ENCODE measurements around the gene GBX1. TPM values are rescaled to one million over a fixed set of nuclear protein-coding genes. Genes with fewer than 3 reads are reported as not detected.

GBX1 gene
- polyA plus RNA-seq, 4 donors = 0.13 to 0.24 (median 0.22) TPM; not detected in 1

GRCh38 chr7:151117565-151117964 lies 49.9 kb downstream of the GBX1 start:
- DNase-seq (ENCODE audit: low read depth in 4 of 4, low spot score in 3 of 4) = no peak

DNA sequence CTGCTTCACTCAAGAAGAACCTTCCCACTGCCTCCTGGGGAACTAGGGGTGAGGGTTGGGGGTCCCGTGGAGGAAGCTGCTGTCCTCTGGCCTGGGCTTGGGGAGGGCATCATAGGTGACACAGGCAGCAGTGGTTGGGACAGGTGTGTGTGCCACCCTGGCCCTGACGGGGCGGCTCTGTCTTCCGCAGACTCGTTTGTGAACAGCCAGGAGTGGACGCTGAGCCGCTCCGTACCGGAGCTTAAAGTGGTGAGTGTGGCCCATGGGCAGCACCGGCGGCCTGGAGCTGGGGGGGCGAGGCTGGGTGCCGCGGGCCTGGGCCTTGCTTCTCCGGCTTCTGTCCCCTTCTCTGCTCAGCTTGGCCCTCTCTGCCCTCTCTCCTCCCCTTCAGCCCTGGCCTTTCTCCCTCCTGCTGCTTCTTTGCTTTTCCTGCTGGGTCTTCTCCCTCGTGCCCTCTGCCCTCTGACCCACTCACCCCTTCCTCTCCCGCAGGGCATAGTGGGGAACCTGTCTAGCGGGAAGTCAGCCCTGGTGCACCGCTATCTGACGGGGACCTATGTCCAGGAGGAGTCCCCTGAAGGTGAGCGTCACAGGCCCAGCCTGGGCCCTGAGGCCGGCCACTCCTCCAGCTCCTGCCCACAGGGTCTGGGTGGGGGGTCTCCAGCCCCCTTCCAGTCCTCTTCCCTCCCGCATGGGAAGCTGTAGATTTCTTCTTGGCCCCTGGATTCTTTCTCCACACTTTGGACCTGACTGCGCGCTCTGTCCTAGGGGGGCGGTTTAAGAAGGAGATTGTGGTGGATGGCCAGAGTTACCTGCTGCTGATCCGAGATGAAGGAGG lies 50.7 kb downstream of the GBX1 start:
- no peak for DNase-seq (ENCODE audit: low read depth in 4 of 4, low spot score in 3 of 4)

DNA sequence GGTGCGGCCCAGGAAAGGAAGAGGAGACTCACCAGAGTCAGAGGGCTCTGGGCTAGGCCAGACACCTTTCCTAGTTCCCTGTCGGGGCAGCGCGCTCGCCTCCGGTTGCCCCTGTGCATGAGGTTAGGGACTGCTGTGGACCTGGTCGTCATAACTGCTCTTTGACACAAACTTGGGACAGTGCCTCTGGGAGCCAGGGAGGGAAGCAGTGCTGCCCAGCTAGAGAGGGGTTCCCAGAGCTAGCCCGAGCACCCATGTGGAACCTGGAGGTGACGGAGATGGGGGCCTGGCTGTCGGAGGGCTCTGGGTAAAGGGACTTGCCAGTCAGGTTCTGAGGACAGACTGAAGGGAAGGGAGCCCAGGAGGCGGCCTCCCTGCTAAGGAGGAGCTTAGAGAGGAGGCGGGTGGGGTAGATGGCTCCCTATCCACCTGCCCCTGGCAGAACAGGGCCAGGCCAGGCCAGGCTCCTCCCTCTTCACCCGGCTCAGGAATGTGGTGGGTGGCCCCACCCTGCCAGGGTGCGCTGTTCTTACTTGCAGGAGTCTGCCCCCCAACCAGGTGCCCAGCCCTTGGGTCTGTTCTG lies 51.6 kb downstream of the GBX1 start:
- no peak for DNase-seq (ENCODE audit: low read depth in 4 of 4, low spot score in 3 of 4)

DNA sequence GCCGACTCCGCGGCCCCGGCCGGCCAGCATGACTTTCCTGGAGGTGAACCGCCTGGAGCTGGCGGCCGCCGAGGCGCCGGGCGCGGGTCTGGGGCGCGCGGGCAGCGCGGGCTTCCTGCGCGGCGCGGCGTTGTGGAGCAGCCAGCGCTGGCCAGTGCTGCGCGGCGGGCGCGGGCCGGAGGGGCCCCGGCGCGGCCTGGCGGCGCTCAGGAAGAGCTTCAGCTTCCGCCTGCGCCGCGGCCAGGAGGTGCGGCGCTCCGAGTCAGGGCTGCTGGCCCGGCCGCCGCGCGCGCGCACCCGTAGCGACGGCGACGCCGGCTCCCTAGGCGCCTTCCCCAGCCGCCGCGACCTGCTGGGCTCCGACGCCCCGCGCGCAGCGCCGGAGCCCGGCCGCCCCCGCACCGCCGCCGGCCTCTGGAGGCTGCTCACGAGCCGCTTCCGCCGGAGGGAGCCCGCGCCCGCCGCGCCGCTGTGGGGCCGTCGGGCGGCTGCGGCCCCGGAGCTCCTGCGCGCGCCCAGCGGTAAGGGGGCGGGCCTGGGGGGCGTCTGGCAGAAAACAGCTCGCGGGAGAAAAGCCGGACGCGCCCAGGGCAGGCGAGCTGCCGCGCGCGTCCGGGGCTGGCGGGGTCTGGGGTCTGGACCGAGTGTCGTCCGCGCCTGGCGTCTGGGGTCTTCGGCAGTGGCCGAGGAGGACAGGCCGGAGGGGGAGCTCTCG lies 52.2 kb downstream of the GBX1 start:
- no peak for DNase-seq (ENCODE audit: low read depth in 4 of 4, low spot score in 3 of 4)

- DNase-seq (ENCODE audit: low read depth in 4 of 4, low spot score in 3 of 4) = no peak
Measured at GRCh38 chr7:151114151-151115090, 53.1 kb downstream of the GBX1 start.

- no peak for DNase-seq (ENCODE audit: low read depth in 4 of 4, low spot score in 3 of 4)
Measured at GRCh38 chr7:151113344-151114150, 53.9 kb downstream of the GBX1 start.

DNA sequence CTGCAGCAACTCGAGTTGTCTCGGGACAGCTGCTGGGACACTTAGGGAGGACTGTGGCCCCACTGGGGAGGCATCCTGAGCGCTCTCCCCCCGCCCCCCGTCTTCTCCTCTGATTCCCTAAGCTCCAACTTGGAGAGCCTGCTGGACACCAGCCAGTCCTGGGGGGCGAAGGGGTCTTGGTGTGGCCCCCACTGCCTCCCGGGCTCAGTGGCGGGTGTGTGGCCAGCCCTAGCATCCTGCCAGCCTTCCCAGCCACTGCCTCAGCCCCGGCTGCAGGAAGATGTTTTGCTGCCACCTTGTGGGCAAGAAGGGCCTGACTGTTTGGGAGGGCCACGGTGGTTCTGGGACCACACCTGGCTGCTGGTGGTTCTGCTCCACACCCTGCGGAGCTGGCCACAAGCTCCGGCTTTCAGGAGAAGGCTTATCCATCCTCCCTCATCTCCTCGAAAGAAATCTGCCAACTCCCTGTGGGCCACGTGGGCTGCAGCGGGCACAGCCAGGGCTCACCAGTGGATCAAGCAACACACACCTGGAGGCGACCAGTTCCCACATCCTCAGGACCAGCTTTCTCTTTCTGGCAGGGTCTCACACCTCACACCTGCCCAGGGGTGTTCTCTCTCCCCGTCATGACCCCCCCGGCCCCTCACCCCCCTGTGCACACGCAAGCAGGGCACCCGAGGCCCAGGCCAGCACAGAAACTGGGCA lies 56.4 kb downstream of the GBX1 start:
- DNase-seq (ENCODE audit: low read depth in 4 of 4, low spot score in 3 of 4) = no peak

DNA sequence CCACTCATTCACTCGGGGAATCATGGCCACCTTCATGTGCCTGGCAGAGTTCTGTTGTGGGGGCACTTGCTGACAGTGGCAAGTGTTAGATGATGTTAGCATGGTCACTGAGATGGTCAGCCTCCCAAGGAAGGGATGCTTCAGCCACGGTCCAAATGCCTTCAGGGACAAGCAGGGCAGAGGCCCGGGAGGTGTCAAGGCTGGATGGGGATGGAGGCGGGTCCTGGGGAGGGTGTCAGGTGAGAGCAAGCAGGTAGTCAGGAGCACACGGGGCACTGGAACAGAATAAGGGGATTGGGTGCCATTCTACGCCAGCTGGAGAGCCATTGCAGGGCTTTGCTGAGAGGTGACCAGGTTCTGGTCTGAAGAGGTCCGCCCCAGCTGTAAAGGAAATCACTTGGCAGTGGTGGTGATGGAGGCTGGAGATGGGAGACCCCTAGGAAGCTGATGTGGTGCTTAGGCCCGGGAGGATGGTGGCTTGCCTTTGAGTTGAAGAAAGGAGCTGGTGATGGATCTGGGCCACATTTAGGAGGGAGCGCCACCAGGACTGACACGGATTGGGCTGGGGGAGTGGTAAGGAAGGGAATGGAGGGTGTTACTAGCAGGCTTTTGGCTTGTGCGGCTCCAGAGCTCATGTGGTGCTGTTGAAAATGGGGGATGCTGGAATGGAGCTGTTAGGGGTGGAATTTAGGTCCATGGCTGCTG lies 57.1 kb downstream of the GBX1 start:
- DNase-seq (ENCODE audit: low read depth in 4 of 4, low spot score in 3 of 4) = no peak

GRCh38 chr7:151109094-151110048 lies 58.1 kb downstream of the GBX1 start:
- no peak for DNase-seq (ENCODE audit: low read depth in 4 of 4, low spot score in 3 of 4)

DNA sequence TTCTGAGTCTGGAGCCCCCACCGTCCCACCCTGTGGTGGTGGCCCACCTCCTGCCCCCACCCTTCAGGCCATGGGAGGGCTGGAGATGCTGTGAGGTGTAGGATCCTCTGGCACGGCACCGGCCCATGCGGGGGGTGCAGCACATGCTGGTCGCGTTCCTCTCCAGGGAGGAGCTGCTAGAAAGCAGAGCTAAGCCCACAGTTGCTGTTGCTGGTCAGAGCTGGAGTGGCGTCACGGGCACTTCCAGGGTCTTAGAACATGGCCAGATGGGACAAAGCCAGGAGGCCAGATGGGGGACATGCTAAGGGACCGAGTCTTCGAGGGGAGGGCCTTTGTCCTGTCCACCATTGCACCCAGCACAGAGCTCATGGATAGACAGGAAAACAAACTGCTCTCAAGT lies 59.6 kb downstream of the GBX1 start:
- DNase-seq (ENCODE audit: low read depth in 4 of 4, low spot score in 3 of 4) = no peak

DNA sequence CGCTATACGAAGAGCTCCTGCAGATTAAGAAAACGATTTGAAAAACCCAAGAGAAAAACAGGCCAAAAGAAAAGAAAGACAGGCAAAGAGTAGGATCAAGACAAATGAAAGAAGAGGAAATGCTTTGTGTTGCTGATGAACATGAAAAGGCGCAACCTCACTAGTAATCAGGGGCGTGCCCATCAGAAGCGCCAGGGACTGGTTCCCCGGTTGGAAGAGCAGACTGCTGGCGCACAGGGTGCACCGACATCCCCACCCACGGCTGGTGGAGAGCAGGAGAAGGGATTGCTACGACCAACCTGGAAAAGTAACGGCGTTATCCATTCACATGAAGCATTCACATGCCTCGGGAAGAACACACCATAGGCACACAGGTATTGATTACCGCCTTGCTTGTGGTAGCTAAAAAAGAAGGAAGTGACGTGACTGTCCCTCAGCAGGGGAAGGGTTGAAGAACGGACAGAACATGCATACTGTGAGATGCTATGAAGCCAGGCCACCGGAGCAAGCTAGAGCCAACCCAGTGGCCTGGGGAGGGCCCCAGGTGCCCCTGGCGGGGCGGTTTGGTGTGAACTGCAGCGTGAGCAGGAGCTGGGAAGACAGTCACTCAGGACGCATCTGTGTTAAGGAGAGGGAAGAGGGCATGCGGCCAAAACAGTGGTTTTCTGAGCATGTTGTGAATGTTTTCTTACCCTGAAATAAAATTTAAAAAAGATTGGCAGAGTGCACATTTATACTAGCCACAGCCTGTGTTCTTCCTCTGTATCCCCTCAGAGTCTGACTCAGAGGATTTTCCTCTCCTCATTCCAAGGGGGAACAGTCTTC lies 62.9 kb downstream of the GBX1 start:
- DNase-seq (ENCODE audit: low read depth in 4 of 4, low spot score in 3 of 4) = no peak

DNA sequence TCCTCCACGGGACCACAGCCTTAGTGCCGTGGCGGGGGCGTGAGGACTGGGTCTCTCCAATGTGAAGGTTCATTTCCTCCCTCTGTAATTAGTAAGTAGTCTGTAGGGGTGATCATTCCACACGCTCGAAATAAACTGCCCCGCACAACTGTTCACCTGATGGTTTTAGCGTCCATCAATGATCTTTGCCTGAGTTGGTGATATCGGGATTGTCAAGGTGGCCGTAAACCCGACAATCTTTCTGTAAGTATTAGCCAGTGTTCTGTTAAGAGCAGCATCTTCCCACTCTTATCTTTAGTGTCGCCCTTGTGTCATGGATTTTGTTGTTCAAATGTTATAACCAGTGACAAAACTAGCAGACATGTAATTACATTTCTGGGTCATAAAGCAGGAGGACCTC lies 63.5 kb downstream of the GBX1 start:
- no peak for DNase-seq (ENCODE audit: low read depth in 4 of 4, low spot score in 3 of 4)

DNA sequence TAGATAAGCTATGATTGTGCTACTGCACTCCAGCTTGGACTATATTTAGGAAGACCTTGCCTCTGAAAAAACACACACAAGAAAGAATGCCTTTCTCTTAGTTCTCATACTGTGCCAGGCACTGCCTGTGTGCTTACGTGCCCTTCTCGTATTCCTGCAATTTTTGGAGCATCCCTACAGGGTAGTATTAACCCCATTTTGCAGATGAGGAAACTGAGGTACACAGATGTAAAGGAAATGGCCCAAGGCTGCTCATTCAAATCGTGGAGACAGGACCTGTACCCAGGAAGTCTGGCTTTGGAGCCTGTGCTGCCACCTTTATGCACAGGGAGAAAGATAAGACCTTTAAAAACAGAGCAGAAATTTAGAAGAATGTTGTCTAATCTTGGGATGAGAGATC lies 64.5 kb downstream of the GBX1 start:
- no peak for DNase-seq (ENCODE audit: low read depth in 4 of 4, low spot score in 3 of 4)

- DNase-seq (ENCODE audit: low read depth in 4 of 4, low spot score in 3 of 4) = no peak
Measured at GRCh38 chr7:151101621-151102396, 65.7 kb downstream of the GBX1 start.

GRCh38 chr7:151100921-151101320 lies 66.6 kb downstream of the GBX1 start:
- no peak for DNase-seq (ENCODE audit: low read depth in 4 of 4, low spot score in 3 of 4)

All from right renal pelvis (tissue), 4 donors.